SU-DHL-6 (cell line): ENCODE data around the gene CYCS.

Experiments
- H2AFZ ChIP-seq: fragments of 200-600 bp; sonication (generic); 2 replicates; pipeline ENCODE4 v1.6.1; 2014; ENCODE audit warnings: low read depth, mild to moderate bottlenecking, moderate library complexity, mixed read lengths, antibody characterized with exemption, low read length; ENCODE audit not compliant: severe bottlenecking
- H3F3A ChIP-seq: fragments of 200-600 bp; shearing (Covaris generic); 2 replicates; pipeline ENCODE4 v1.6.0; 2016; ENCODE audit warnings: antibody characterized with exemption, mild to moderate bottlenecking; ENCODE audit not compliant: insufficient read depth
- H3K27ac ChIP-seq: fragments of 200-600 bp; sonication (generic); 2 replicates; pipeline ENCODE4 v1.5.1; 2016; ENCODE audit warnings: low read depth, mild to moderate bottlenecking, low read length, moderate library complexity, mixed read lengths
- H3K27me3 ChIP-seq: fragments of 200-600 bp; sonication (generic), shearing (Covaris generic); 2 replicates; pipeline ENCODE4 v1.6.0; 2014; ENCODE audit warnings: mild to moderate bottlenecking, low read length
- H3K36me3 ChIP-seq: fragments of 200-600 bp; sonication (generic); 2 replicates; pipeline ENCODE4 v1.6.1; 2014; ENCODE audit warnings: mild to moderate bottlenecking, low read length, mixed read lengths
- H3K4me2 ChIP-seq: fragments of 300-600, 200-600 bp; shearing (Covaris generic), sonication (generic); 2 replicates; pipeline ENCODE4 v1.6.0; 2014; ENCODE audit warnings: low read length, low read depth, mild to moderate bottlenecking; ENCODE audit not compliant: poor library complexity, severe bottlenecking
- H3K4me3 ChIP-seq: fragments of 200-600 bp; sonication (generic); 2 replicates; pipeline ENCODE4 v1.5.1; 2014; ENCODE audit warnings: antibody characterized with exemption, low read length, mild to moderate bottlenecking, mixed read lengths; ENCODE audit not compliant: insufficient read depth, poor library complexity, severe bottlenecking
- H3K79me2 ChIP-seq: fragments of 200-600 bp; sonication (generic); 2 replicates; pipeline ENCODE4 v1.6.1; 2014; ENCODE audit warnings: mild to moderate bottlenecking, low read length, moderate library complexity; ENCODE audit not compliant: insufficient read depth
- H3K9ac ChIP-seq: fragments of 200-600 bp; sonication (generic); 2 replicates; pipeline ENCODE4 v1.7.0; 2014; ENCODE audit warnings: mild to moderate bottlenecking, low read length
- H3K9me2 ChIP-seq: fragments of 200-600 bp; sonication (generic); replicated peaks from 2 replicates; pipeline ENCODE4 v1.6.1; 2014; ENCODE audit warnings: low read length; ENCODE audit not compliant: insufficient read depth
- H3K9me3 ChIP-seq: fragments of 200-600 bp; sonication (generic); 2 replicates; pipeline ENCODE4 v1.6.1; 2014; ENCODE audit warnings: low read length, mixed read lengths; ENCODE audit not compliant: insufficient read depth
- H4K20me1 ChIP-seq: fragments of 200-600 bp; sonication (generic); 2 replicates; pipeline ENCODE4 v1.6.1; 2014; ENCODE audit warnings: low read depth, mild to moderate bottlenecking, antibody characterized with exemption, low read length, moderate library complexity, mixed read lengths
- CTCF ChIP-seq: fragments of 200-600 bp; sonication (generic); IDR thresholded peaks from one replicate; pipeline ENCODE4 v1.5.1; 2017; ENCODE audit warnings: antibody characterized with exemption, mild to moderate bottlenecking, low read length, moderate library complexity; ENCODE audit not compliant: insufficient read depth, poor library complexity, severe bottlenecking
- EZH2phosphoT487 ChIP-seq: fragments of 200-600 bp; sonication (generic), shearing (Covaris generic); conservative IDR thresholded peaks from 2 replicates; pipeline ENCODE4 v1.6.1; 2018; ENCODE audit warnings: mild to moderate bottlenecking, antibody characterized with exemption, low read length, moderate library complexity, mixed read lengths

Gene CYCS

GRCh38 chr7:25098096-25099046, 26.7 kb downstream of the CYCS start:
- Histone ChIP-seq H3F3A (peaks cover 10% of the 10 kb centered on the region; the same call in 1 of the 2 replicates), H3K4me3 (no peak overlapping the region), H3K36me3 (no peaks in the 10 kb centered on the region), H3K9me2 (no peaks in the 10 kb centered on the region), H3K9me3 (no peaks in the 10 kb centered on the region), H2AFZ (no peak overlapping the region), H3K27me3 (no peaks in the 10 kb centered on the region), H3K79me2 (no peaks in the 10 kb centered on the region), H3K9ac (no peak overlapping the region), H3K27ac (no peak overlapping the region), H4K20me1 (no peaks in the 10 kb centered on the region), H3K4me2 (peak overlapping the region; percentile 2)
- TF ChIP-seq EZH2phosphoT487 (no peak), CTCF (peak; percentile 98)

GRCh38 chr7:25095516-25096345, 29.3 kb downstream of the CYCS start:
- H3K4me3 ChIP-seq, result no peak overlapping the region
- TF ChIP-seq CTCF (no peak), EZH2phosphoT487 (no peak)
- H3K27me3 ChIP-seq, result no peaks in the 10 kb centered on the region
- no peak overlapping the region for H3K27ac ChIP-seq
- H3K4me2 ChIP-seq, result no peak overlapping the region
- no peak overlapping the region for H2AFZ ChIP-seq
- no peaks in the 10 kb centered on the region for H4K20me1 ChIP-seq
- H3F3A ChIP-seq, result peaks cover 10% of the 10 kb centered on the region; the same call in 1 of the 2 replicates
- H3K79me2 ChIP-seq, result no peaks in the 10 kb centered on the region
- no peaks in the 10 kb centered on the region for H3K36me3 ChIP-seq
- H3K9ac ChIP-seq, result no peak overlapping the region
- no peaks in the 10 kb centered on the region for H3K9me3 ChIP-seq
- H3K9me2 ChIP-seq, result no peaks in the 10 kb centered on the region

GRCh38 chr7:25093268-25093826, 31.7 kb downstream of the CYCS start:
- TF ChIP-seq CTCF (peak; percentile 99), EZH2phosphoT487 (no peak)

More at GRCh38 chr7:25093268-25093826, 31.7 kb downstream of the CYCS start:
- no peaks in the 10 kb centered on the region for H3K79me2 ChIP-seq
- H3K9me2 ChIP-seq, result no peaks in the 10 kb centered on the region
- H2AFZ ChIP-seq, result peak overlapping the region; percentile 77
- no peak overlapping the region for H3K9ac ChIP-seq
- no peaks in the 10 kb centered on the region for H3K27me3 ChIP-seq
- no peaks in the 10 kb centered on the region for H4K20me1 ChIP-seq
- H3K27ac ChIP-seq, result no peak overlapping the region
- H3F3A ChIP-seq, result peaks cover 10% of the 10 kb centered on the region; the same call in 1 of the 2 replicates
- H3K4me3 ChIP-seq, result no peak overlapping the region
- H3K36me3 ChIP-seq, result no peaks in the 10 kb centered on the region
- no peak overlapping the region for H3K4me2 ChIP-seq
- H3K9me3 ChIP-seq, result no peaks in the 10 kb centered on the region
